ENCODE measurements around the gene ELOA2. TPM values are rescaled to one million over a fixed set of nuclear protein-coding genes. Genes with fewer than 3 reads are reported as not detected.
"Not testable (repeated sequence)": the region's sequence is repeated elsewhere in the genome, so short reads cannot be mapped to it uniquely, and the experiment has no call there.

Gene ELOA2, protein sequence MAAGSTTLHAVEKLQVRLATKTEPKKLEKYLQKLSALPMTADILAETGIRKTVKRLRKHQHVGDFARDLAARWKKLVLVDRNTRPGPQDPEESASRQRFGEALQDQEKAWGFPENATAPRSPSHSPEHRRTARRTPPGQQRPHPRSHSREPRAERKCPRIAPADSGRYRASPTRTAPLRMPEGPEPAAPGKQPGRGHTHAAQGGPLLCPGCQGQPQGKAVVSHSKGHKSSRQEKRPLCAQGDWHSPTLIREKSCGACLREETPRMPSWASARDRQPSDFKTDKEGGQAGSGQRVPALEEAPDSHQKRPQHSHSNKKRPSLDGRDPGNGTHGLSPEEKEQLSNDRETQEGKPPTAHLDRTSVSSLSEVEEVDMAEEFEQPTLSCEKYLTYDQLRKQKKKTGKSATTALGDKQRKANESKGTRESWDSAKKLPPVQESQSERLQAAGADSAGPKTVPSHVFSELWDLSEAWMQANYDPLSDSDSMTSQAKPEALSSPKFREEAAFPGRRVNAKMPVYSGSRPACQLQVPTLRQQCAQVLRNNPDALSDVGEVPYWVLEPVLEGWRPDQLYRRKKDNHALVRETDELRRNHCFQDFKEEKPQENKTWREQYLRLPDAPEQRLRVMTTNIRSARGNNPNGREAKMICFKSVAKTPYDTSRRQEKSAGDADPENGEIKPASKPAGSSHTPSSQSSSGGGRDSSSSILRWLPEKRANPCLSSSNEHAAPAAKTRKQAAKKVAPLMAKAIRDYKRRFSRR
- total RNA-seq = not detected in 2 replicates

DNA sequence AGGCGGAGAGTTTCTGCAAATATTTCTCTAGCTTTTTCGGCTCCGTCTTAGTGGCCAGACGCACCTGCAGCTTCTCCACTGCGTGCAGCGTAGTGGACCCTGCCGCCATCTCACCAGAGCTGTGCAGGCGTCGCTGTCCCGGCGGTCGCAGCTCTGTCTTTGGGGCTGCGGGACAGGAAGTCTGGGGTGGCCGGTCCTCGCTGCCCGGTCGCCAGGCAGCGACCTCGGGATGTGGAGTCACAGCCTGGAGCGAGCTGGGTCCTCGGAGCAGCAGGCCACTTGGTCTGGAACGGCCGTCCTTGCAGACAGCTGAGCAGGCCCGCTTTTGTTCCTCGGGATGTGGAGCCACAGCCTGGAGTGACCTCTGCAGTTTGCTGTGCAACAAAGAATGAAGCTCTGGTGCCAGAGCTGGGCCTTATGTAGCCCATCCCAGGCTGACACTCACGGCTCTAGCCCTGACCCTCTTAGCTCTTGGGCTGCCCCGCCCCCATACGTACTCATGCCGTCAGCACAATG, at the start of gene ELOA2:
ELOA2 (minus strand) TSS at position 466 of the 516 bp plus-strand sequence; CDS start at position 109, 357 bp downstream.
- intact Hi-C loops (cut with micrococcal nuclease) = no loop called here

DNA sequence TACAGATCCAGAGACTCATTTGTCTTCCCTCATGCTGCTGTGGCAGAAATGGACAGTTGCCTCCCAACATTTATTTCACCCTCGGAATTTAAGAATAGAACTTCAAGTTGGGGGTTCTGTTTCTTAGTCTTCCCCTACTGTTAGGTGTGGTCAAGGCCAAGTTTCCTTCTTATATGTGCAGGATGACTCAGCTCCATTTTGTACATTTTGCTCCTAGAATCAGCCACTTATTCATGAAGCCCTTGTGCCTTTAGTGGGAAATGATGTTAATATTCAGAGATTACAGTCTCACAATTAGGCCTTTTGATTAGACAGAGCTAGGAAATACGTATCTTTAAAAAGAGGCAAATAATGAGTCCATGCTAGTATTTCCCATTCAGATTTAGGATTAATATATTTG, 46.2 kb upstream of the ELOA2 start:
- intact Hi-C loops (cut with micrococcal nuclease) = no loop called here

DNA sequence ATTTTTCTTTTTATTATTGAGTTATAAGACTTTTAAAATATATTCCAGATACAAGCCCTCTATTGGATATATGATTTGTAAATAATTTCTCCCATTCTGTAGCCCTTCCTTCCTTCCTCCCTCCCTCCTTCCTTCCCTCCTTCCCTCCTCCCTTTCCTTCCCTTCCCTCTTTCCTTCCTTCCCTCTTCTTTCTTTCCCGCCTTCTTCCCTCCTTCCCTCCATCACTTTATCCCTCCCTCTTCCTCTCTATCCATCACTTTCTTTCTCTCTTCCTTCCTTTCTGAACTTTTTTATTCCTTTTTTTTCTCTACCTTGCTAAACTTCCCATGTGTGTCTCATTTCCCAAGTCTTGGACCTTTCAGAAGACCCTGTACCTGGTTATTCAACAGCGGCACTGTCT, 45.5 kb upstream of the ELOA2 start:
- intact Hi-C loops (cut with micrococcal nuclease) = no loop called here

DNA sequence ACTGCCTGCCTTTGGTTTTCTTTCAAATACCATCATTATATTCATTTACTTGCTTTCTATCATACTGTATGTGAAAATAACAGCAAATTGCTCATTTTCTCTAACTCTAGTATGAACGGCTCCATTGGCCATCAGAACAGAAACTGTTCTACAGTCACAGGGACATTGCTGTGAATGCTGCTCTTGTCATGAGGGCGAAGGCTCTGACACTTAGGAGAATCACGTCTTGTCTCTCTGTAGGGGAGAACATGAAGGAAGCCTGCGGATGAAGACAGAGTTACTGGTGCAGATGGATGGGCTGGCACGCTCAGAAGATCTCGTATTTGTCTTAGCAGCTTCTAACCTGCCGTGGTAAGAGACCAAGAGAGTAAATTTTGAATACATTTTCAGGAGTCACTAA, 41.7 kb upstream of the ELOA2 start:
- intact Hi-C loops (cut with micrococcal nuclease) = no loop called here

DNA sequence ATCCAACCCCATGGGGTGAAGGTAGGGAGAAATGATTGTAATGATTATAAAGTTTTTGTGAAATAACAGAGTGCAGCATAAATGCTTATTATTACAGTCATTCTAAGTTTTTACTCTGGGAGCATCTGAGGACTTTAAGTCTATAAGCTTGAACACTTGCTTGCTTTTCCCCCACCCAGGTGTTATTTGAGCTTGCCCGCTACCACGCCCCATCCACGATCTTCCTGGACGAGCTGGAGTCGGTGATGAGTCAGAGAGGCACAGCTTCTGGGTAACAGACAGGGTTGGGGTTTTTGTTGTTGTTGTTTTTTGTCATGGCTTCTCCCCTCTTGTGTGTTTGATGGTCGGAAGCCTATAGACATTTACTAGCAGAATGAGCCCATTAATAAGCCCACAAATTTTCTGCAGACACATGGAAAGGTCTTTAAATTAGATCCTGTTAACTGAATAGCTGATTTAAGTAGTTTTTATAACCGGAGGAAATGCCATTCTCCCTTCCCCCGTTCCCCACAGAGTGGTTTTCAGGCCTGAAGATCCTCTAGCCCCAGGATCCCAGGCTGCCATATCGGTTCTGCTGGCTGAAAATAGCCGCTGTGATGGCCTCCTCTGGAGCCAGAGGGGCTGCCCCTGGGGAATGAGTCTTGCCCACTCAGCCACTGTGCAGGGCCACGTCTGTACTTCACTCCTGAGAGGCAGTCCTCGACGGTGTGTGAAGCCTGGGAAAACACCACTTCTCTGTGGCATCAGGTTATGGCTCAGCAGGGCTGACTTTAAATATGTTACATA, 39.9 kb upstream of the ELOA2 start:
- intact Hi-C loops (cut with micrococcal nuclease) = no loop called here

DNA sequence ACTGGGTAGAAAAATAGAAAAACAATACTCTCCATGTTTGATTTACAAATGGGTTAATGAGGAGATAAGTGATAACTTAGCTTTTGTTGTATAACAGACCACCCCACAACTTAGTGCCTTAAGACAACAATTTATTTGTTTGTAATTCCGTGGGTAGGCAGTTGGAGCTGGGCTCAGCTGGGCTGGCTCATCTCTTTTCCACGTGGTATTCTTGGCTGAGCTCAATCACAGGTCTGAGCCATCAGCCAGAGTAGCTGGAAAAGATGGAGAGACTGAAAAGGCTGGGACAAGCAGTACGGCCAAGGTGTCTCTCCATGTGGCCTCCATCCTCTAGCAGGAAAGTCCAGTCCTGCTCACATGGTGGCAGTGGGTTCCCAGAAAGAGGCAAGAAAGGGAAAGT, 32.2 kb upstream of the ELOA2 start:
- intact Hi-C loops (cut with micrococcal nuclease) = no loop called here

DNA sequence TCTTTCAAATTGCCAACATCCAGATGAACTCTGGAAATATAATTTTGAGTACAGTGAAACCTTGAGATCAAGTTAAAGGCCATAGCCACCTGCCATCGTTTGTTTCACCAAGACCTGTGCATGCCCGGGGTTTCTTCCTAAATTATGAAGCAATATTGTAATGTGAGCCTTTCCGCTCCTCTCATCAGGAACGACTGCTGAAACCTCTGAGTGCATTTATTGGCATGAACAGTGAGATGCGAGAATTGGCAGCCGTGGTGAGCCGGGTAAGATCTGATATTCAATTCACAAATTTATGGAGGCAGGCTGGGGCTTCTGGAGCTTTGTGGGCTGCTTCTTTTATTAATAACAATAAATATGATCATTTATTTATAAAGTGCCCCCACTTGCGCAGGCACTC, 27.7 kb upstream of the ELOA2 start:
- intact Hi-C loops (cut with micrococcal nuclease) = no loop called here

DNA sequence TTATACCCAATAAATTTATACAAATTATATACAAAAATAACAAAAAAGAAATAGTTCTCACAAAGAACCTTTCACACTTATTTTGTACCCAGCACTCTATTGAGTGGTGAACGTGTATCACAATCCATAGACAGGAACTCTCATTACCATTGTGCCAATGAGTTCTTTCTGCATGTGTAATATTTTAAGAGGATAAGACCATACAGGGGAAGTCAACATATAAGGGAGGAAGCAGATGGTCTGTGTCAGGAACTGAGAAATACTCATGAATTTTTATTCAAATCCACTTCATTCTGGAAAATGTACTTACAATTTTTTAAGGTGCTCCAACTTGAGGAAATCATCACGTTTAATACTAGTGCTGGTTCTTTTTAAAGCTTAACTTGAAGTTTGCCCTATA, 27.1 kb upstream of the ELOA2 start:
- intact Hi-C loops (cut with micrococcal nuclease) = no loop called here

DNA sequence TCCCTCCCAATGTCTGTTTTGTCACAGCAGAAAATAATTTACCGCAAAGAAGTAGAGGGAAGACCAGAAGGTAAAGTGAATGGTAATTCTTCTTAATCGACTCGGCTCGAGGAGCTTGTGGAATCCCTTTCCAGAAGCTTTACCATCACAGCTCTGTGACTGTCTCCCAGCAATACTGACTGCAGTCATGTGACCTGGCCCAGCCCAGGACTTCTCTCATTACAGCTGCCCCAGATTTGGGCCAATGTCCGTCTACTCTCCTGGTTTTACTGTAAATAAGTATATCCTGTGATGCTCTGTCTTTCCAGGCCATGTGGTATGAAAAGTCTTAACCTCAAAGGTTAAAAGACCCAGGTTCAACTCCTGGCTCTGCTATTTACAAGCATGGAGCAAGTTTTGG, 18.9 kb upstream of the ELOA2 start:
- intact Hi-C loops (cut with micrococcal nuclease) = loop anchor here (5.0 kb wide), 1 partner anchor 698 kb away; no protein-coding TSS in a partner anchor

DNA sequence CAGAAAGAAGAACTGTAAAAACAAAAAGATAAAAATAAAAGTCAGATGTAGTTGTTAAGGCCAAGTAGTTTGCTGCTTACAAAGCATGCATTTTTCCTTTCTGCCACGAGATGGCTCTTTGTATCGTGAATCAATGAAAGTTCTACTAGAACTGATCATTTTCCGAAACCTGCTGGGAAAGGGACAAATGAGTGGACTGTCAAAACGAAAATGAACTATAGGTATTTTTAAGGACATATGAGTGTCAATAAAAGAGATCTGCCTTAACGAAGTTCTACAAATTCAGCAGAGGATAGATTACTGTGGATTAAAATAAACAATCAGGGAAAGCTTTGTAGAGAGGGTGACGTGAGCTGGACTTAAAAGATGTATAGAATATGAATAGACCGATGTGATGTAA, 15.0 kb upstream of the ELOA2 start:
- intact Hi-C loops (cut with micrococcal nuclease) = loop anchor here (5.0 kb wide), 1 partner anchor 702 kb away; no protein-coding TSS in a partner anchor

DNA sequence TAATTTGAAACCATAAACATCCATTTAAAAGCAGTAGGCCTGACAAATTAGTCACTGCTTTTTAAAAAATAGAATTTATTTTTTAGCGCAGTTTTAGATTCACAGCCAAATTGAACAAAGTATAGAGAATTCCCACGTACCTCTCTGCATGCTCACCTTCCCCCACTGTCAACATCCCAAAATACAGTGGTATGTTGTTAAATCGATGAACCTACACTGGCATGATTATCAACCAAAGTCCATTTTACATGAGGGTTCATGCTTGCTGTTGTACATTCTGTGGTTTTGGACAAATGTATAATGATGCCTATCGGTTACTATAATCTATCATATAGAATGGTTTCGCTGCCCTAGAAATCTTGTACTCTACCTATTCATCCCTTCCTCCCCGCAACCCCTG, 5.6 kb upstream of the ELOA2 start:
- intact Hi-C loops (cut with micrococcal nuclease) = no loop called here

DNA sequence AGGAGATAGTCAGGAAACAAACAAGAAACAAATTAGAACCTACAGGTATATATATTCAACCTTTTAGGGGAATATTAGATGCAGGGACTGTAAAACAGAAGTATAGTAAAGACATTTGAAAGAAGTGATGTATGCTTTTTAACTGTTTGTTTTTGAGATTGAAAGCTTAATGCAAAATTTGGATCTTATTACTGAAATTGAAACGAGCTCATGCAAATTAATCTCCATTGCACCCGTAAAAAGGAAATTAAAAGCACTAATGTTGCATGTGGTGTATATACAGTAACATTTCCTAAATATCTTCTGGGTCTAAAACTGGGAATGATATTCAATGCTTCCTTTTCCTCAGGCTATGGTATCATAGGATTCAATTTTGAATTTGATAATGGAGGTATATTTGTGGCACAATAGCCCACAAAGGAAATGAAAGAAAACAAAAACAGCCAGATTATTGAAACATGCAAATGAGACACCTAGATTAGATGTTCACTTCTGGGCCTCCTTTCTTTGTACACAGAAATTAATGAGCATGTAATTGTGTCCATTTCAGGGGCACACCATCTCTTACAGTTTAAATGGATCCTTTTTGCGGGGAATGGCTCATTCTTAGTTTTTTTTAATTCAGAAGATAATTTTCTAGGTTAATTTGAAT, 1.6 kb upstream of the ELOA2 start:
- intact Hi-C loops (cut with micrococcal nuclease) = no loop called here

DNA sequence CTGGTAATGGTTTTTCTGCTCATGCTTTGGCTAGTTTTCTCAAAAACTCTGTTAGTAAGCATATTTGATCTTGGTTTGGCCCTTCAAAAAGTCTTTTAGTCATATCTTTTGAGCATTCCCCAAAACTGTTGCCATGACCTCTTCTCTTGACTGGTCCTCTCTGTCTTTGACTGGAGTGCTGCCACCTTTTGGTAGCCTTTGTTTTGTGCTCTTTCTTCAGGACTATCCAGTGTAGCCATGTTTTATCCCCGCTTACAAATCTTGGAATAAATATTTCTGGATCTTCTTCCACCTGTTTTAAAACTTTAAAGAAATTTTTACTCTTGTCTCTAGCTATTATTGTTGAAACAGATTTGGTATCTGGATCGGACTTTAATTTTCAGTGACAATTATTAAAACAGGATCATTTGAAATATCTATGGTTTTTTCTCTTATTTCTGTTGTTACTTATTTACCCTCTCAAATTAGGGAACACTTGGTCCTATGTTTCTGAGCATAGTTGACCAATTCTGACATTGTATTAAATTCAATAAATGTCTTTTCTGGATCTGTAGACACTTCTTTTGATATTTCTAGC, 965 bp upstream of the ELOA2 start:
- intact Hi-C loops (cut with micrococcal nuclease) = no loop called here

DNA sequence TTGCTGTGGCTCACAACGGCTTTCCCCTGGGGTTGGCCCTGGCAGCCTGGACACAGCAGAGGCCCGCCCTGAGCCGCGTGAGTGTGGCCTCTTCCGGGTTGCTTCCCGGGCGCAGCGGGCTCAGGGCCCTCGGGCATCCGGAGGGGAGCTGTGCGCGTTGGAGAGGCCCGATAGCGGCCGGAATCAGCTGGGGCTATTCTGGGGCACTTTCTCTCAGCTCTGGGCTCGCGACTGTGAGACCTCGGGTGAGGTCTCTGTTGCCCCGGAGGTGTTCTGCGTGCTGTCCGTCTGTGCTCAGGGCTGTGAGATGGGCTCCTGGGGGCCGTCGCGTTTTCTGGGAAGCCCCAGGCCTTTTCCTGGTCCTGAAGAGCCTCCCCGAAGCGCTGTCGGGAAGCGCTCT, 830 bp downstream of the ELOA2 start:
- intact Hi-C loops (cut with micrococcal nuclease) = not testable (repeated sequence)

DNA sequence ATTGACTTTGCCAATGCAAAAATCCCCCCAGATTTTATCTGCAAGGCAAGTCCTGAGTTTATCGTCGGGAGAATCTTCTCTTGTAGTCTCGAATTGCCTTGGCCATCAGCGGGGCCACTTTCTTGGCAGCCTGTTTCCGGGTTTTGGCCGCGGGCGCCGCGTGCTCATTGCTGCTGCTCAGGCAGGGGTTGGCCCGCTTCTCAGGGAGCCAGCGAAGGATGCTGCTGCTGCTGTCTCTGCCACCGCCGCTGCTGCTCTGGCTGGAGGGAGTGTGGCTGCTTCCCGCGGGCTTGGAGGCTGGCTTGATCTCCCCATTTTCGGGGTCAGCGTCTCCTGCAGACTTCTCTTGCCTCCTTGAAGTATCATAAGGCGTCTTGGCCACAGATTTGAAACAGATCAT, 2.5 kb downstream of the ELOA2 start:
- intact Hi-C loops (cut with micrococcal nuclease) = no loop called here

DNA sequence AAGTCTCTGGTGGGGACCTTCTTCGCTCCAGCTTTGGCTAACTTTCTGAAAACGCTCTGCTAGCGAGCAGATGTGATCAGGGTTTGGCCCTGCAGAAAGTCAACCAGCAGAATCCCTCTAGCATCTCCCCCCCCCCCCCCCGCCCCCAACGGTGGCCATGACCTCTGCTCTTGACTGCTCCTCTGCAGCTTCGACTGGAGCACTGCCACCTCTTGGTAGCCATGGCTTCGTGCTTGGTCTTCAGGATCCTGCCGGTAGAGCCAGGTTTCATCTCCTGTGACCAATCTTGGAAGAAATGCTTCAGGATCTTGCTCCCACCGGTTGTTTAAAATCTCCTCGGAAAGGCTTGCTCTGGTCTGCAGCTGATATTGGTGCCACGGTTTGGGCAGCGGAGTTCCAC, 4.5 kb downstream of the ELOA2 start:
- intact Hi-C loops (cut with micrococcal nuclease) = not testable (repeated sequence)

DNA sequence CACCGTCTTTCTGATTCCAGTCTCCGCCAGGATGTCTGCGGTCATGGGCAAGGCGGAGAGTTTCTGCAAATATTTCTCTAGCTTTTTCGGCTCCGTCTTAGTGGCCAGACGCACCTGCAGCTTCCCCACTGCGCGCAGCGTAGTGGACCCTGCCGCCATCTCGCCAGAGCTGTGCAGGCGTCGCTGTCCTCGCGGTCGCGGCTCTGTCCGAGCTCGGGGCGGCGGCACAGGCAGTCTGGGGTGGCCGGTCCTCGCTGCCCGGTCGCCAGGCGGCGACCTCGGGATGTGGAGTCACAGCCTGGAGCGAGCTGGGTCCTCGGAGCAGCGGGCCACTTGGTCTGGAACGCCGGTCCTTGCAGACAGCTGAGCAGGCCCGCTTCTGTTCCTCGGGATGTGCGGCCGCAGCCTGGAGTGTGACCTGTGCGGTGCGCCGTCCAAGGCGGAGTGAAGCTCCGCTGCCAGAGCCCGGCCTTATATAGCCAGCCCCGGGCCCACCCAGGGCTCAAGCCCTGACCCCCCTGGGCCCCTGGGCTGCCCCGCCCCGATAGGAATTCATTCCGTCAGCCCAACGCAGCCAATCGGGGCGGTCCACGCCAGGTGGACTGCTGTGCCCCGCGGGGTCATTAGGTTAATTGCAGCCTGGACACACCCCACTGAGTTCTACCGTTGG, 5.6 kb downstream of the ELOA2 start:
- intact Hi-C loops (cut with micrococcal nuclease) = not testable (repeated sequence)

DNA sequence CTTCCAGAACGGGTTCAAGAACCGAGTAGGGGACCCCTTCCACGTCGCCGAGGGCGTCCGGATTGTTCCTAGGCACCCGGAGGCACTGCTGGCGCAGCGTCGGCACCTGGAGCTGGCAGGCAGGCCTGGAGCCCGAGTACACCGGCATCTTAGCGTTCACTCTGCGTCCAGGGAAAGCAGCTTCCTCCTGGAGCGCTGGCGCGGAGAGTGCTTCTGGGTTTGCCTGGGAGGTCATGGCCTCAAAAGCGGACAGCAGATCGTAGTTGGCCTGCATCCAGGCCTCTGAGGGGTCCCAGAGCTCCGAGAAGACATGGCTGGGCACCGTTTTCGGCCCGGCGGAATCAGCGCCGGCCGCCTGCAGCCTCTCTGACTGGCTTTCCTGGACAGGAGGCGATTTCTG, 6.7 kb downstream of the ELOA2 start:
- intact Hi-C loops (cut with micrococcal nuclease) = not testable (repeated sequence)

DNA sequence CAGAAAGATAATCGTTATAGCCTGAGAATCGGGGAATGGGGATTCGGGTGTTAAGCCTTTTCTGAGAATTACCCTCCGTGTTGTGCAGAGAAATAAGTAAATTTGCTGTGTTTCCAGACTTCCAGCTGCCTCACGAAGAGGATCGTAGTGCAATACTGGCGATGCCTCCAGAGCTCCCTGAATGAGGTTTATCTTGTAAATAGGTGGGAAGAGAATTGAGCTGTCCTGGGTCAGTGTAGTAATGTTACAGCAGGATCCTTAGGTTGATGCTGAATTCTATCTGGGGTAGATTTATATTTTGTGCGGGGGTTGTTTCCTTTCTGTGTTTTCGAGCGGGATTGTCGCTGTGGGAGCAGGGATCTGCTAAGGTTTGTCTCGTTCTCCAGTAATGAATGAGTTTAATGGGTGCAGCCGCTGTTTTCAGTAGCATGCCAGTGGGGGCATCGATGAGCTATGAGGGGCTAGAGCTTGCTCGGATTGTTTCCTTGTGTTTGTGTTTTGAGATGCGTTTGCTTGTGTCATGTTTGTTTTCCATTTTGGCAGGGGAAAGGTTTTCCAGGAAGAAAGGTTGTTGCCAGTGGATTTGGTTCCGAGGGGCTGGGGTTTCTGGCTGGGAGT, 9.8 kb downstream of the ELOA2 start:
- intact Hi-C loops (cut with micrococcal nuclease) = not testable (repeated sequence)
